Neuron (in vitro differentiated cells): ENCODE data around the gene LTV1.
A peak's percentile ranks its signal among the peaks of the same experiment; 100 is the strongest.
"Not testable (repeated sequence)": the region's sequence is repeated elsewhere in the genome, so short reads cannot be mapped to it uniquely, and the experiment has no call there.

Experiments used
- H2AFZ ChIP-seq: one replicate; pipeline ENCODE4 v1.6.1; 2013; ENCODE audit warnings: low read depth, mild to moderate bottlenecking, inconsistent platforms, low read length, moderate library complexity
- H3K27me3 ChIP-seq: one replicate; pipeline ENCODE4 v1.6.1; 2013; ENCODE audit warnings: low read length; ENCODE audit not compliant: insufficient read depth
- H3K36me3 ChIP-seq: one replicate; pipeline ENCODE4 v1.6.1; 2013; ENCODE audit warnings: low read length; ENCODE audit not compliant: insufficient read depth
- H3K4me1 ChIP-seq: one replicate; pipeline ENCODE4 v1.6.1; 2013; ENCODE audit warnings: low read length; ENCODE audit not compliant: insufficient read depth
- H3K4me3 ChIP-seq: 2 replicates; pipeline ENCODE4 v1.5.1; 2013; ENCODE audit warnings: mild to moderate bottlenecking, low read length, moderate library complexity
- H3K9me3 ChIP-seq: one replicate; pipeline ENCODE4 v1.6.1; 2013; ENCODE audit warnings: low read length

Gene LTV1, protein sequence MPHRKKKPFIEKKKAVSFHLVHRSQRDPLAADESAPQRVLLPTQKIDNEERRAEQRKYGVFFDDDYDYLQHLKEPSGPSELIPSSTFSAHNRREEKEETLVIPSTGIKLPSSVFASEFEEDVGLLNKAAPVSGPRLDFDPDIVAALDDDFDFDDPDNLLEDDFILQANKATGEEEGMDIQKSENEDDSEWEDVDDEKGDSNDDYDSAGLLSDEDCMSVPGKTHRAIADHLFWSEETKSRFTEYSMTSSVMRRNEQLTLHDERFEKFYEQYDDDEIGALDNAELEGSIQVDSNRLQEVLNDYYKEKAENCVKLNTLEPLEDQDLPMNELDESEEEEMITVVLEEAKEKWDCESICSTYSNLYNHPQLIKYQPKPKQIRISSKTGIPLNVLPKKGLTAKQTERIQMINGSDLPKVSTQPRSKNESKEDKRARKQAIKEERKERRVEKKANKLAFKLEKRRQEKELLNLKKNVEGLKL

DNA sequence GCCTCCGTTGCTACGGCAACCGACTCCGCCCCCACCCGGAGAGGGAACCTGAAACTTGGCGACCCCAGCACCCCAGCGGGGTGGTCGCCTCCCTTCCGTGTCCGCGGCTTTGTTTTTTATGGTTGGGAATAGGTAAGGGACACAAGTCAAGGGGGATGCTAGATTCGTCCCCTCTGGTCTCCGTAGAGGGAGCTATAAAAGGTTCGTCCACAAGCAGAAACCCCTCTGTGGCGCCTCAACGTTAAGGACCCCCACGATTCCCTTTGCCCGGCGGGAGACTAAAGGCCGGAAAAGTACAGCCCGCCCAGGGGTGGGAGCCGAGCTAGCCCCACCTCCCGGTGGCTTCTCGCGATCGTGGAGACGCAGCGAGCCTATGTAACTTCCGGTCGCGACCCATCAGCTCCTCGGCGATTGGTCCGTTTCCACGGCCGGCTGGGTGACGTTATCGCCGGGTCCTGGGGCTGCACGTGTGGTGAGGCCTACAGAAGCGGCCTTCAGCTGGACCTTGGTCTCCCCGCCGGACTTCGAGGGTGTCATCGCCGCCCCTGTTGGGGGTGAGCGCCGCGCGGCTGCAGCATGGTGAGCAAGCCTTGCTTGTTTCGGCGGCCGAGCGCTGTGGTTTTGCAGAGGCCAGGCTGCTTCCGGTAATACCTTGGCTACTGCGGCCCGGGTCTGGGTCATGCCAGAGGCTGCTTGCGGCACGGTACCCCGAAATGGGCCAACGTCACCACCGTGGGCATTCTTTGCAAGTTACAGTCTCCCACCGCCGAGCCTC is at the start of gene LTV1:
LTV1 (plus strand) TSS at position 437 of the 775 bp plus-strand sequence; CDS start at position 577, 140 bp downstream.
- peaks cover 32% of the 10 kb centered on the region for H3K36me3 ChIP-seq
- H3K27me3 ChIP-seq, result no peaks in the 10 kb centered on the region
- H2AFZ ChIP-seq, result peak within 1 kb of the TSS; percentile 91
- peaks cover 11% of the 10 kb centered on the region for H3K4me1 ChIP-seq
- H3K9me3 ChIP-seq, result no peaks in the 10 kb centered on the region
- H3K4me3 ChIP-seq, result peak within 1 kb of the TSS; percentile 94

DNA sequence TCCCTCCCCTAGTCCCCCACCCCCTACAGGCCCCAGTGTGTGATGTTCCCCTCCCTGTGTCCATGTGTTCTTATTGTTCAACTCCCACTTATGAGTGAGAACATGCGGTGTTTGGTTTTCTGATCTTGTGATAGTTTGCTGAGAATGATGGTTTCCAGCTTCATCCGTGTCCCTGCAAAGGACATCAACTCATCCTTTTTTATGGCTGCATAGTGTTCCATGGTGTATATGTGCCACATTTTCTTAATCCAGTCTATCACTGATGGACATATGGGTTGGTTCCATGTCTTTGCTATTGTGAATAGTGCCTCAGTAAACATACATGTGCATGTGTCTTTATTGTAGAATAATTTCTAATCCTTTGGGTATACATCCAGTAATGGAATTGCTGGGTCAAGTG is 46.6 kb upstream of the LTV1 start:
- H3K36me3 ChIP-seq, H3K9me3 ChIP-seq, H3K4me1 ChIP-seq, H2AFZ ChIP-seq, H3K4me3 ChIP-seq, H3K27me3 ChIP-seq: not testable (repeated sequence)

DNA sequence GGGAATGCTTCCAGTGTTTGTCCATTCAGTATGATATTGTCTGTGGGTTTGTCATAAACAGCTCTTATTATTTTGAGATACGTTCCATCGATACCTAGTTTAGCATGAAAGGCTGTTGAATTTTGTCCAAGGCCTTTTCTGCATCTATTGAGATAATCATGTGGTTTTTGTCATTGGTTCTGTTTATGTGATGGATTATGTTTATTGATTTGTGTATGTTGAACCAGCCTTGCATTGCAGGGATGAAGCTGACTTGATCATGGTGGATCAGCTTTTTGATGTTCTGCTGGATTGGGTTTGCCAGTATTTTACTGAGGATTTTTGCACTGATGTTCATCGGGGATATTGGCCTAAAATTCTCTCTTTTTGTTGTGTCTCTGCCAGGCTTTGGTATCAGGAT is 44.7 kb upstream of the LTV1 start:
- not testable (repeated sequence) for H3K9me3 ChIP-seq, H2AFZ ChIP-seq, H3K36me3 ChIP-seq, H3K4me3 ChIP-seq, H3K27me3 ChIP-seq, H3K4me1 ChIP-seq

DNA sequence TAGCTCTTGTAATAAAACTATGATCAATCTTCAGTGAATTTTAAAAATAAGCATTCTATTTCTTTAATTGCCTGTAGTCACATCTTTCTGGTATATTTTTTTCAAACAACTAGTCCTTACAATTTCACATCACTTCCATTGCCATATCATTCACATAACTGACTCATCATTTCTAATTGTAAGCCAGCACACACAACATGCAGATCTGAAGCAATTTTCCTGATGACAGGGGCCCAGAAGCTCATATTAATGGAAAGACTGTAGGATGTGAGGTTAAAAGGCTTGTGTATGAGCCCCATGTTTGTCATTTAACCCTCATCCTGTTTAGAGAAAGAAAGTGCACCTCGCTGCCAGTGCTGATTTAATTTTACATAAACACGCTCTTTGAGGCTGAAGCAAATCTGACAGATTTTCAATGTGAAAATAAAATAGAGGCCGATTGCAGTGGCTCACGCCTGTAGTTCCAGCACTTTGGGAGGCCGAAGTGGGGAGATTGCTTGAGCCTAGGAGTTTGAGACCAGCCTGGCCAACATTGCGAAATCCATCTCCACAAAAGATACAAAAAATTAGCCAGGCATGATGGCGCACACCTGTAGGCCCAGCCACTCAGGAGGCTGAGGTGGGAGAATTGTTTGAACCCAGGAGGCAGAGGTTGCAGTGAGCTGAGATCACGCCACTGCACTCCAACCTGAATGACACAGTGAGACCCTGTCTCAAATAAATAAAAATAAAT is 40.1 kb upstream of the LTV1 start:
- Histone ChIP-seq H3K4me1 (no peaks in the 10 kb centered on the region), H3K4me3 (no peak overlapping the region), H2AFZ (no peak overlapping the region), H3K27me3 (no peaks in the 10 kb centered on the region), H3K9me3 (peaks cover 1% of the 10 kb centered on the region), H3K36me3 (peaks cover 3% of the 10 kb centered on the region)

DNA sequence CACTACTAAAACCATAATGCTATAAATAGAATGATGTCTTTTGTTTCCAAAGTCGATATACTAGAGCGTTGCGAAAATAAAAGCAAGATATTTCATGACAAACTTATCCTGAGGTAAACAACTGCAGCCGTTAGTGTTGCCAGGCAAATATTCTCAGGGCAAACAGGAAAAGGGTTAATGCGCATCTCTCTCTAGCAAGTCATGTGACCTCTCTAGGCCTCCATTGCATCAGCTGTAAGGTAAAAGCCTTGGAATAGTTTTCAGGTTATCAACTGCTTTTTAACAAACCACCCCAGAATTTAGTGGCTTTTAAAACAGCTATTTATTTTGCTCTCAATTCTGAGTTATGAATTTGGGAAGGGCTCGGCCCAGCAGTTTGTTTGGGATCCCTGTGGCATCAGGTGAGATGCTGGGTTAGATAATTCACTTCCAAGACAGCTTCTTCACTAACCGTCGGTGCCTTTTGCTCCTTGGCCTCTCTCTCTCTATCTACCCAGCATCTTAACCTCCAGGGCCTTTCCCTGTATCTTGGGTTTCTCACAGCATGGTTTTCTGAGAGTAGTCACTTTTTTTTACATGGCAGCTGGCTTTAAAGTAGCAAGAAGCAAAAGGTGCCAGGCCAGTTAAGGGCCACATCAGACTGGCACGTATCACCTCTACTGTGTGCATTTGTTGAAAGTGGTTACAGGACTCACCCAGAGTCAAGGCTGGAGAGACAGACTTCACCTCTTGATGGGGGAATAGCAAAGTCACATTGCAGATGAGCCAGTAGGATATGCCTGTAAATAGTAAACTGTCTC is 39.2 kb upstream of the LTV1 start:
- no peaks in the 10 kb centered on the region for H3K27me3 ChIP-seq
- peaks cover 7% of the 10 kb centered on the region for H3K36me3 ChIP-seq
- H3K4me3 ChIP-seq, result no peak overlapping the region
- no peak overlapping the region for H2AFZ ChIP-seq
- H3K9me3 ChIP-seq, result peaks cover 1% of the 10 kb centered on the region
- no peaks in the 10 kb centered on the region for H3K4me1 ChIP-seq

DNA sequence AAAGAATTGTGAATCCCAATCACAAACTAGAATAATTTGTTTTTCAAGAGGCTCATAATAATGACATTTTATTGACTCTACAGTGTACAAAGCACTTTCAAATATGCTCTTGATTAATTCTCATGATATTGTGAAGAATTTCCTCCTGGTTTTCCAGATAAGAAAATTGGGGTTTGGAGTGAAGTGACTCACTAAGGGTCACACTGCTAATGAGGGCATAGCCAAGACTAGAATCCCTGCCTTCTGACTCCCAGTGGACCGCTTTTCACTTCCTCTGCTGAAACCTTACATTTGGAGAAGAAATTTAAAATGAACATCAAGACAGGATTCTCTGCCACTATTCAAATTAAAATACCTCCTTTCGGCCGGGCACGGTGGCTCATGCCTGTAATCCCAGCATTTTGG is 38.3 kb upstream of the LTV1 start:
- peaks cover 7% of the 10 kb centered on the region for H3K36me3 ChIP-seq
- no peak overlapping the region for H2AFZ ChIP-seq
- H3K4me3 ChIP-seq, result no peak overlapping the region
- peaks cover 1% of the 10 kb centered on the region for H3K9me3 ChIP-seq
- H3K27me3 ChIP-seq, result no peaks in the 10 kb centered on the region
- H3K4me1 ChIP-seq, result no peaks in the 10 kb centered on the region

DNA sequence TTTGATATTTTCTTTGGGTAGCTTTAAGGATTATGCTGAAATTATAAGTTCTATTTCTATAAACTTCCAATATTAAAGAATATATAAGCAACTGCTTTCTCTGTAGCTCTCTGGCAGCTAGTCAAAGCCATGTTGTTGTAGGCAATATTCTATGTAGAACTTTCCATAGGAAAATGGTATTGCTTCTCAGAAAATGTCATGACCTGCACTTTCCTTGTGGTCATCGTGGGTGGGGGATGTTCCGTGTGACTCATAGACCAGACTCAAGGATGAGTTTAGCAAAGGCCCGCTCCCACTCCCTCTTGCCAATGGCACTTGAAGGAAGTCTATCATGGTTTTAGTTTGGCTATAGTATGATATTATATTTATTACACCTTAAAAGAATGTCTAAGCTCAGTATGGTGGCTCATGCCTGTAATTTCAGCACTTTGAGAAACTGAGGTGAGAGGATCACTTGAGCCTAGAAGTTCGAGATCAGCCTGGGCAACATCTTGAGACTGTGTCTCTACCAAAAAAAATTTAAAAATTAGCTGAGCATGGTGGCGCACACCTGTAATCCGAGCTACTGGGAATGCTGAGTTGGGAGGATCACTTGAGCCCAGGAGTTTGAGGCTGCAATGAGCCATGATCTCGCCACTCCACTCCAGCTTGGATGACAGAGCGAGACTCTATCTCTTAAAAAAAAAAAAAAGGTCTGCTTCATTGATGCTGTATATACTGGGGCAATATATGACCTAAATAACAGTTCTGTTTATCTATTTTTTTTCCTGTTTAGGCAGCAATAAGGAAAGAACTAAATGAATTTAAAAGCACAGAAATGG is 36.6 kb upstream of the LTV1 start:
- no peak overlapping the region for H3K4me3 ChIP-seq
- no peak overlapping the region for H2AFZ ChIP-seq
- H3K27me3 ChIP-seq, result no peaks in the 10 kb centered on the region
- H3K9me3 ChIP-seq, result no peaks in the 10 kb centered on the region
- no peaks in the 10 kb centered on the region for H3K4me1 ChIP-seq
- H3K36me3 ChIP-seq, result peaks cover 7% of the 10 kb centered on the region

DNA sequence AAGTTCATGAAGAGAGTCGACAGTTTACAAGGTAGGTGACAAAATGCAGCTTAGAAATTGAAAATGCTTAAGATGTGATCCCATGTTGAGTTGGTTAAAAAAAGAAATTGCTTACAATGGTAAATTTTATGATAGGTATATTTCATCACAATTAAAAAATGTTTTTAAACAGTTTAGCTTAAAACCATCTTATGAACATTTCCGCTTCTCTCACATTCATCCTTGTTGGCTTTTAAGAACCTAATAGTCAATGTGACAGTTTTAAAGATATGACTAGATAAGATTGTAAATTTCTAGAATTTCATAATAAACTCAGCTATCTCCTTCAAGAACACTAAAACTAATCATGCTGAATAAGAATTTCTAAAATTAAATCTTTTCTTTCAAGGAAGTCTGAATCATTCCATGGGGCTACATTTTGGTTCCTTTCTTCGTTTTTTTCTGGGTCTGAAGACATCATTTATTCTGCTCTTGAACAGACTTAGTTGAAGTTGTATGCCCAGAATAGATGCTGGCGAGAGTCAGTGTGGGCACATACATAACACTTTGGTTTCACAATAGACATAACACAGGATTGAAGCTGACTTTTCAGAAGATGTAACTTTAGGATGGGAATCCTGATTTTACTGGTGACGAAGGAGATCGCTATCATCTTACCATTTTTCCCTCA is 35.9 kb upstream of the LTV1 start:
- H3K36me3 ChIP-seq, result peaks cover 7% of the 10 kb centered on the region

DNA sequence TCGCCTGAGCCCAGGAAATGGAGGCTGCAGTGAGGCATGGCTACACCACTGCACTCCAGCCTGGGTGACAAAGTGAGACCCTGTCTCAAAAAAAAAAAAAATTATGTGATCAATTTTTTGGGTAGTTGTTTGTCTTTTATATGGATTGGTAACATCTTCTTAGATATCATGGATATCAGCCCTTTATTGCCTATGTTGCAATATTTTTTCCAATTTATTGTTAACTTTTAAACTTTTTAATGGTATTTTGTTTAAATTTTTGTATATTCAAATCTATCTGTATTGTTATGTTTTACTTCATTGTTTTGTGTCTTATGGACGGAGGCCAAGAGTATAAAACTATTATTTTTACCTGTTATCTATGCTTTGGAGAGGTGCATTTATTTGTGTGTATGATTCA is 32.4 kb upstream of the LTV1 start:
- Histone ChIP-seq H2AFZ (no peak overlapping the region), H3K36me3 (peaks cover 7% of the 10 kb centered on the region), H3K9me3 (no peaks in the 10 kb centered on the region), H3K27me3 (no peaks in the 10 kb centered on the region), H3K4me3 (no peak overlapping the region), H3K4me1 (no peaks in the 10 kb centered on the region)

More for the DNA sequence above, 35.9 kb upstream of the LTV1 start:
- no peak overlapping the region for H3K4me3 ChIP-seq
- no peaks in the 10 kb centered on the region for H3K9me3 ChIP-seq
- no peaks in the 10 kb centered on the region for H3K27me3 ChIP-seq
- H2AFZ ChIP-seq, result no peak overlapping the region
- no peaks in the 10 kb centered on the region for H3K4me1 ChIP-seq

DNA sequence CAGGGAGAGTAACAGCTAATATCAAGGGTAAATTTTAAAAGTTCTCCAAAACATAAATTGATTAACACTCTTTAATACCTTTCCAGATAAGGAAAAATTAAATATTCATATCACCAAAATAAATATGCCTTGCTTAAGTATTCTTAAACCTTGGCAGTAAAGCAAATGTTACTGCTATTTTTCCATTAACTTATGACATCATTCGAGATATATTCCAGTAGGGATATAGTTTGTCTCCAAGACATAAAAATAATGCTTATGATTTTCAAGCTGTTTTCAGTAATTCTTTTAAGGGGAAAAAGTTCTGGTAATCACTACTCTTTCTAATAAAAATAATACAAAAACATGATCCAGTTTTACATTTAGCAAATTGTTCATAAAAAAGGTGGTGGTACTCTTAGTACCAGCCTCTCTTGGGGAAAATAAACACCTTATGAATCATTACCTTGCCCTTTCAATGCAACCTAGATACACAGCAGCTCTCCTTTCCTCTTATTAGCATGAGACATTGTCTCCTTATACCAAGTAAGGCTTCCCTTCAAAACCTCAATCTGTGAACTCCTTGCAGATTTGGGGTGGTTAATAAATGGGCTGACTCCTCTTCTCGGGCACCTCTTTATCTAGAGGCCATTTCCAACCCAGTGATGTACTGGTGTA is 31.5 kb upstream of the LTV1 start:
- H3K4me3 ChIP-seq, result no peak overlapping the region
- no peaks in the 10 kb centered on the region for H3K9me3 ChIP-seq
- peaks cover 4% of the 10 kb centered on the region for H3K4me1 ChIP-seq
- no peak overlapping the region for H2AFZ ChIP-seq
- no peaks in the 10 kb centered on the region for H3K27me3 ChIP-seq
- H3K36me3 ChIP-seq, result peaks cover 7% of the 10 kb centered on the region

DNA sequence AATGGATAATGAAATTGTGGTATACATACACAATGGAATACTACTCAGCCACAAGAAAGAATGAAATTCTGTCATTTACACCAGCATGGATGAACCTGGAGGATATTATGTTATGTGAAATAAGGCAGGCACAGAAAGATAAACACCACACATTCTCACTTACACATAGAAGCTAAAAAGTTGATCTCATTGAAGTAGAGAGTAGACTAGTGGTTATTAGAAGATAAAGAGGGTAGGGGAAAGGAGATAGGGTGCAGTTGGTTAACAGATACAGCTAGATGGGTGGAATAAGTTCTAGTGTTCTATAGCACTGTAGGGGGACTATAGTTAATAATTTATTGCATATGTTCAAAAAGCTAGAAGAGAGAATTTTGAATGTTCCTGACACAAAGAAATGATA is 25.5 kb upstream of the LTV1 start:
- no peaks in the 10 kb centered on the region for H3K36me3 ChIP-seq
- no peaks in the 10 kb centered on the region for H3K9me3 ChIP-seq
- no peak overlapping the region for H2AFZ ChIP-seq
- no peaks in the 10 kb centered on the region for H3K27me3 ChIP-seq
- no peak overlapping the region for H3K4me3 ChIP-seq
- peaks cover 4% of the 10 kb centered on the region for H3K4me1 ChIP-seq
